GM10266 (cell line): ENCODE data around the gene CAPN5.

Source experiments
- DNase-seq: peaks from one replicate; pipeline ENCODE4 v3.0.0; 2012; ENCODE audit errors: extremely low spot score
- CTCF ChIP-seq: IDR thresholded peaks from 2 replicates; pipeline ENCODE4 v1.5.1; 2012; ENCODE audit warnings: mild to moderate bottlenecking, low read depth; ENCODE audit not compliant: control insufficient read depth, insufficient read depth; ENCODE audit errors: missing control alignments

Gene CAPN5

GRCh38 chr11:77084581-77085191, 17.9 kb downstream of the CAPN5 start:
- DNase-seq: no peak
- no peak for TF ChIP-seq CTCF

- no peak for TF ChIP-seq CTCF
- no peak for DNase-seq
These were observed 18.9 kb downstream of the CAPN5 start for GRCh38 chr11:77085652-77086051.

- DNase-seq: no peak
These were observed 20.0 kb downstream of the CAPN5 start for GRCh38 chr11:77086521-77087472.

GRCh38 chr11:77087723-77088225, 21.0 kb downstream of the CAPN5 start:
- no peak for TF ChIP-seq CTCF
- DNase-seq: no peak

More at GRCh38 chr11:77086521-77087472, 20.0 kb downstream of the CAPN5 start:
- TF ChIP-seq CTCF: no peak

- no peak for TF ChIP-seq CTCF
- DNase-seq: no peak
These were observed 21.6 kb downstream of the CAPN5 start for GRCh38 chr11:77088236-77089003.

GRCh38 chr11:77089004-77089545, 22.3 kb downstream of the CAPN5 start:
- no peak for TF ChIP-seq CTCF
- no peak for DNase-seq
